OCI-LY1 (cell line): ENCODE data around the gene GPR108.

Experiments
- EZH2 ChIP-seq: fragments of 200-600 bp; sonication (generic), shearing (Covaris generic); IDR thresholded peaks from 2 replicates; pipeline ENCODE4 v1.8.0; 2017; ENCODE audit warnings: borderline replicate concordance, mixed run types, mild to moderate bottlenecking, antibody characterized with exemption, low read length, moderate library complexity, mixed read lengths
- TF ChIP-seq, protein P1 (sequence below): fragments of 200-600 bp; sonication (generic), shearing (Covaris generic); IDR thresholded peaks from 2 replicates; pipeline ENCODE4 v1.5.1; 2017; ENCODE audit warnings: mild to moderate bottlenecking, antibody characterized with exemption, low read length, moderate library complexity, mixed read lengths

GRCh38 chr19:6730153-6730804, 7.1 kb downstream of the GPR108 start:
- TF ChIP-seq, protein P1, sequence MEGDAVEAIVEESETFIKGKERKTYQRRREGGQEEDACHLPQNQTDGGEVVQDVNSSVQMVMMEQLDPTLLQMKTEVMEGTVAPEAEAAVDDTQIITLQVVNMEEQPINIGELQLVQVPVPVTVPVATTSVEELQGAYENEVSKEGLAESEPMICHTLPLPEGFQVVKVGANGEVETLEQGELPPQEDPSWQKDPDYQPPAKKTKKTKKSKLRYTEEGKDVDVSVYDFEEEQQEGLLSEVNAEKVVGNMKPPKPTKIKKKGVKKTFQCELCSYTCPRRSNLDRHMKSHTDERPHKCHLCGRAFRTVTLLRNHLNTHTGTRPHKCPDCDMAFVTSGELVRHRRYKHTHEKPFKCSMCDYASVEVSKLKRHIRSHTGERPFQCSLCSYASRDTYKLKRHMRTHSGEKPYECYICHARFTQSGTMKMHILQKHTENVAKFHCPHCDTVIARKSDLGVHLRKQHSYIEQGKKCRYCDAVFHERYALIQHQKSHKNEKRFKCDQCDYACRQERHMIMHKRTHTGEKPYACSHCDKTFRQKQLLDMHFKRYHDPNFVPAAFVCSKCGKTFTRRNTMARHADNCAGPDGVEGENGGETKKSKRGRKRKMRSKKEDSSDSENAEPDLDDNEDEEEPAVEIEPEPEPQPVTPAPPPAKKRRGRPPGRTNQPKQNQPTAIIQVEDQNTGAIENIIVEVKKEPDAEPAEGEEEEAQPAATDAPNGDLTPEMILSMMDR = no peak
- TF ChIP-seq EZH2 = no peak
